ENCODE data around the gene TSPAN5.

DNA sequence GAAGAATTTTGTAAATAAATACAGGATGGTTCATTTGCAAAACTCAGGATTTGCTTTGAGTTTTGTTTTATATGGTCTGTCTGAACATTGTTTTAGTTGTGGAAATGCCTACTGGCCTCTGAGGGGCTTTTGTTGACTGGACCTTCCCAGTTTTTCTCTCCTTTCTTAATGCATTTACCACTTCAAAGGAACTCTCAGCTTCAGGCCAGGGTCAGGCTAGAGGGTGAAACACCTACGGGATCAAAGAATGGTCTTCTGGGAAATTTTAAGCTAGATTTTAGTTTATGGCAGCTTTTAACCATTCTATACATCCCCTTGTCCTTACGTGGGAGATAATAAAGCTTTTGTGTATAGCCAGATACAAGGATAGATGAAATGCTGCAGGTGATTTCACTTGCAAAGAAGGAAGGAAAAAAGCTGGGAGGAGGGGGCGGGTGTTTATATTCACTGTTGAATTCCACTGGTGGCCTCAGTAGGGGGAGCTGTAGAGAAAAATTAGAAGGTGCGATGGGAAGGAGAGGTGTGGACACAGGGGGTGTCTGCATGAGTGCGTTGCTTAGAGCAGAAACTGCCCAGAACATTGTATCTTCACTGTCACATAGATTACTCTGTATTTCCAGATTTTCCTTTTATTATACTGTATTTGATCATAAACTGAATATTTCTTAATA is 151.8 kb downstream of the TSPAN5 start:
- no peak for TF ChIP-seq EZH2phosphoT487 (conservative IDR thresholded peaks at IDR 0.05; ENCODE audit: low read length)
- TF ChIP-seq, protein P1, sequence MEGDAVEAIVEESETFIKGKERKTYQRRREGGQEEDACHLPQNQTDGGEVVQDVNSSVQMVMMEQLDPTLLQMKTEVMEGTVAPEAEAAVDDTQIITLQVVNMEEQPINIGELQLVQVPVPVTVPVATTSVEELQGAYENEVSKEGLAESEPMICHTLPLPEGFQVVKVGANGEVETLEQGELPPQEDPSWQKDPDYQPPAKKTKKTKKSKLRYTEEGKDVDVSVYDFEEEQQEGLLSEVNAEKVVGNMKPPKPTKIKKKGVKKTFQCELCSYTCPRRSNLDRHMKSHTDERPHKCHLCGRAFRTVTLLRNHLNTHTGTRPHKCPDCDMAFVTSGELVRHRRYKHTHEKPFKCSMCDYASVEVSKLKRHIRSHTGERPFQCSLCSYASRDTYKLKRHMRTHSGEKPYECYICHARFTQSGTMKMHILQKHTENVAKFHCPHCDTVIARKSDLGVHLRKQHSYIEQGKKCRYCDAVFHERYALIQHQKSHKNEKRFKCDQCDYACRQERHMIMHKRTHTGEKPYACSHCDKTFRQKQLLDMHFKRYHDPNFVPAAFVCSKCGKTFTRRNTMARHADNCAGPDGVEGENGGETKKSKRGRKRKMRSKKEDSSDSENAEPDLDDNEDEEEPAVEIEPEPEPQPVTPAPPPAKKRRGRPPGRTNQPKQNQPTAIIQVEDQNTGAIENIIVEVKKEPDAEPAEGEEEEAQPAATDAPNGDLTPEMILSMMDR (IDR thresholded peaks at IDR 0.05; ENCODE audit: insufficient read depth, low read length, poor library complexity, severe bottlenecking) = no peak

Measured in SU-DHL-6 (cell line).